Gastroesophageal sphincter (tissue), 3 donors: ENCODE measurements around the gene NEU3.
"Not testable (repeated sequence)": the region's sequence is repeated elsewhere in the genome, so short reads cannot be mapped to it uniquely, and the experiment has no call there.

ENCODE experiments used
- CTCF ChIP-seq, 4 experiments: fragments of 200-600 bp in 2 of 4; fragments of 450-650 bp in 2 of 4; sonication (generic) in 1 of 4; IDR thresholded peaks; one replicate each; pipeline ENCODE4 v1.5.1; 2017 to 2019; ENCODE audit warnings: antibody characterized with exemption in 4 of 4, mild to moderate bottlenecking in 2 of 4, moderate library complexity in 2 of 4
- POLR2AphosphoS5 ChIP-seq: sonication (generic); formaldehyde crosslinking; IDR thresholded peaks from one replicate; pipeline ENCODE4 v1.6.1; 2017; ENCODE audit warnings: antibody characterized with exemption

GRCh38 chr11:75049501-75050266, 61.0 kb downstream of the NEU3 start:
- not testable (repeated sequence) for TF ChIP-seq CTCF (IDR thresholded peaks at IDR 0.05); POLR2AphosphoS5
